Activated T-helper 2 cell treated with anti-CD3 and anti-CD28 coated beads, Interferon-gamma antibody, Interleukin-2, Interleukin-4, amounts not matched to agents 10 μg/mL and 5 μg/mL and 100 μg/mL, durations not matched to agents 14 hours and 24 hours and 36 hours (primary cell): ENCODE data around the gene FBXL14. TPM values are rescaled to one million over a fixed set of nuclear protein-coding genes. Genes with fewer than 3 reads are reported as not detected.

Experiments
- DNase-seq: peaks from one replicate; pipeline ENCODE4 v3.0.0; 2021; ENCODE audit warnings: low spot score
- H3K27ac Mint-ChIP-seq: one replicate; pipeline ENCODE4 v1.8.0; 2021; ENCODE audit warnings: mixed read lengths
- H3K27me3 Mint-ChIP-seq: one replicate; pipeline ENCODE4 v1.8.0; 2021; ENCODE audit warnings: low read depth, mixed read lengths
- H3K36me3 Mint-ChIP-seq: one replicate; pipeline ENCODE4 v1.8.0; 2021; ENCODE audit warnings: low read depth, mixed read lengths
- H3K4me1 Mint-ChIP-seq: one replicate; pipeline ENCODE4 v1.8.0; 2021; ENCODE audit warnings: low read depth, mixed read lengths
- H3K4me3 Mint-ChIP-seq: one replicate; pipeline ENCODE4 v1.8.0; 2021; ENCODE audit warnings: low read depth, mild to moderate bottlenecking, moderate library complexity, mixed read lengths
- H3K9me3 Mint-ChIP-seq: one replicate; pipeline ENCODE4 v1.8.0; 2021; ENCODE audit warnings: mixed read lengths
- intact Hi-C: fragments of 100-400 bp; cut with micrococcal nuclease; formaldehyde crosslinking; loops from one replicate; pipeline ENCODE4 v1.15.1; 2023
- total RNA-seq: library from RNA; stranded (reverse); gene quantifications from 2 replicates; pipeline ENCODE4 v1.2.3, GENCODE V29; 2022

FBXL14 gene
- total RNA-seq, 1 donor from 2014 or later = 20.6 TPM

DNA sequence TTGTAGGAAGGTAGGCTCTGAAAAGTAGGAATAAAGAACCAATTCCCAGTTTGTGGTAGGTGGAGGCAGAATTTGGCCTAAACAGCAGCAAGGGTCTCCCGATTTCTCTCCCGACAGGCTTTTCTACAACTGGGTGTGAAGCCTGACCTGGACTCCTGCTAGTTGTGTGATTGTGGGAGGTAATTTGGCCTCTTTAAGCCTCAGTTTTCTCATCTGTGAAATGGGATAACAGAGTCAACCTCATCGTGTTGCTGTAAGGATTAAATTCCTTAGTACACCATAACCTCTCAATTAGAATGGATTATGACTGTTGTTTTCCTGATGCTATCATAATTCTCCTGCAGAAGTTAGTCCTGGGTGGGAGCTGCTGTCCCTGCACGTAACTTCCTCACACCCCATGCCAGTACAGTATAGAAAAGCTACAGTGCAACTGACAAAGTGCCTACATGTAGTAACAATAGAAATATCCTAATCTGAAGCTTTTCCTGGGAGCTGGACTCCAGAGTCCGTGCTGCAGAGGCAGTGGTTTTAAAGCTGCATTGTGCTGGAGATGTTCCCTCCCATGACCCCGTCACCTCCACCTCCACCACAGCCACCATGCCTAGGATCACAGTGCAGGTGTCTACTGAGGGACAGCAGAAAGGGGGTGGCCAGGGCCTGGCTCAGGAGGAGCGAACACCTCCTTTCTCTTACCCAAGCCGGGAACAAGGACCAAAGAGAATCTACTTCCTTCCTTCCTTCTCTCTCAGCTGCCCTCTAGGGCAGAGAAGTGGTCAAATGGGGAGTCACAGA is 76.5 kb downstream of the FBXL14 start:
- intact Hi-C loops = no loop called here
- H3K27me3 Mint-ChIP-seq = peaks cover 45% of the 10 kb centered on the region
- H3K27ac Mint-ChIP-seq = no peak overlapping the region
- H3K4me3 Mint-ChIP-seq = no peak overlapping the region
- no peaks in the 10 kb centered on the region for H3K36me3 Mint-ChIP-seq
- H3K9me3 Mint-ChIP-seq = peaks cover 13% of the 10 kb centered on the region
- peaks cover 2% of the 10 kb centered on the region for H3K4me1 Mint-ChIP-seq
- no peak for DNase-seq

DNA sequence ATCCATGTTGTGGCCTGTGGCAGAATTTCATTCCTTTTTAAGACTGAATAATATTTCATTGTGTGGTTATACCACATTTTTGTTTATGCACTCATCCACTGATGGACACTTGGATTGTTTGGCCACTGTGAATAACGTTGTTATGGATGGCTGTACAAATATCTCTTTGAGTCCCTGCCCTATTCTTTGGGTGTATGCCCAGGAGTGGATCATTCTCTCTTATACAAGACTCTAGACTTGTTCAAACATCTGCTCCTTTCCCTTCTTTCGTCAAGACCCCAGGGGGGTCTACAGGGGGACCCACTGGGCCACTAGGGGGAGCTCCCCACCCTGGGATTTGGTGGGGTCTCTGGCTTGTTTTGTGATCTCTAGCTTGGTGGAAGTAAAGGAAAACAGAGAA is 77.4 kb downstream of the FBXL14 start:
- Mint-ChIP-seq H3K36me3 (no peaks in the 10 kb centered on the region), H3K4me3 (no peak overlapping the region), H3K27ac (no peak overlapping the region), H3K27me3 (peaks cover 44% of the 10 kb centered on the region), H3K4me1 (peaks cover 8% of the 10 kb centered on the region), H3K9me3 (peaks cover 13% of the 10 kb centered on the region)
- intact Hi-C loops = no loop called here
- no peak for DNase-seq

Other genes starting within 250 kb of the FBXL14 start
- gene WNT5B, start 34.6 kb upstream of the FBXL14 start, total RNA-seq = 0.76 and 0.82 TPM in 2 replicates
- gene ADIPOR2, start 96.5 kb upstream of the FBXL14 start, total RNA-seq = 69.2 and 81.0 TPM in 2 replicates
- 0.07 and 0.09 TPM in 2 replicates for gene LRTM2, start 226.0 kb upstream of the FBXL14 start, total RNA-seq